Neural cell (in vitro differentiated cells): ENCODE data around the gene VIT. TPM values are rescaled to one million over a fixed set of nuclear protein-coding genes. Genes with fewer than 3 reads are reported as not detected.

Experiments
- H2AFZ ChIP-seq: fragments of 200-600, 300-800 bp; sonication (generic), shearing (Covaris generic); 2 replicates; pipeline ENCODE4 v1.6.0; 2014; ENCODE audit warnings: low read depth, mild to moderate bottlenecking, antibody characterized with exemption, low read length, moderate library complexity
- H3F3A ChIP-seq: fragments of 200-600 bp; shearing (Covaris generic); 2 replicates; pipeline ENCODE4 v1.6.1; 2016; ENCODE audit warnings: mild to moderate bottlenecking, moderate library complexity, mixed read lengths, antibody characterized with exemption, low read length; ENCODE audit not compliant: insufficient read depth, poor library complexity, severe bottlenecking
- H3K27ac ChIP-seq: fragments of 200-600, 300-800 bp; sonication (generic), shearing (Covaris generic); 2 replicates; pipeline ENCODE4 v1.5.1; 2014; ENCODE audit warnings: mild to moderate bottlenecking, low read length, moderate library complexity
- H3K27me3 ChIP-seq: fragments of 300-800, 200-600 bp; sonication (generic), shearing (Covaris generic); 2 replicates; pipeline ENCODE4 v1.6.0; 2014; ENCODE audit warnings: mild to moderate bottlenecking, low read depth, low read length, moderate library complexity; ENCODE audit not compliant: insufficient read depth
- H3K36me3 ChIP-seq: fragments of 300-800, 200-600 bp; sonication (generic), shearing (Covaris generic); 2 replicates; pipeline ENCODE4 v1.5.1; 2014; ENCODE audit warnings: mild to moderate bottlenecking, antibody characterized with exemption, low read length, moderate library complexity; ENCODE audit not compliant: insufficient read depth
- H3K4me2 ChIP-seq: fragments of 300-800, 200-600 bp; sonication (generic), shearing (Covaris generic); 2 replicates; pipeline ENCODE4 v1.6.0; 2014; ENCODE audit warnings: mild to moderate bottlenecking, low read length
- H3K4me3 ChIP-seq: fragments of 300-800, 200-600 bp; sonication (generic), shearing (Covaris generic); 2 replicates; pipeline ENCODE4 v1.5.1; 2014; ENCODE audit warnings: mild to moderate bottlenecking, low read length, moderate library complexity
- H3K79me2 ChIP-seq: fragments of 200-600 bp; shearing (Covaris generic); replicated peaks from 2 replicates; pipeline ENCODE4 v1.6.0; 2014; ENCODE audit warnings: mild to moderate bottlenecking, low read length, moderate library complexity; ENCODE audit not compliant: insufficient read depth
- H3K9ac ChIP-seq: fragments of 300-800, 200-600 bp; sonication (generic), shearing (Covaris generic); 2 replicates; pipeline ENCODE4 v1.6.1; 2016; ENCODE audit warnings: mild to moderate bottlenecking, low read length, mixed read lengths
- H3K9me2 ChIP-seq: fragments of 200-600 bp; shearing (Covaris generic); 2 replicates; pipeline ENCODE4 v1.6.1; 2016; ENCODE audit warnings: mild to moderate bottlenecking, low read length, mixed read lengths; ENCODE audit not compliant: insufficient read depth
- H3K9me3 ChIP-seq: fragments of 200-600, 300-800 bp; sonication (generic), shearing (Covaris generic); 2 replicates; pipeline ENCODE4 v1.6.1; 2016; ENCODE audit warnings: mild to moderate bottlenecking, mixed run types, low read length, moderate library complexity, mixed read lengths
- H4K20me1 ChIP-seq: fragments of 200-600 bp; shearing (Covaris generic); 2 replicates; pipeline ENCODE4 v1.6.1; 2016; ENCODE audit warnings: mild to moderate bottlenecking, mixed run types; ENCODE audit not compliant: insufficient read depth
- EP300 ChIP-seq: fragments of 450-650 bp; conservative IDR thresholded peaks from 2 replicates; pipeline ENCODE4 v1.6.1; 2014; ENCODE audit warnings: antibody characterized with exemption, mild to moderate bottlenecking, moderate library complexity; ENCODE audit not compliant: poor library complexity, severe bottlenecking
- EZH2 ChIP-seq: fragments of 200-600, 300-800 bp; shearing (Covaris generic), sonication (generic); IDR thresholded peaks from 2 replicates; pipeline ENCODE4 v1.6.1; 2014; ENCODE audit warnings: antibody characterized with exemption, low read length, borderline replicate concordance, mild to moderate bottlenecking; ENCODE audit not compliant: insufficient read depth, poor library complexity, severe bottlenecking
- MXI1 ChIP-seq: fragments of 450-650 bp; conservative IDR thresholded peaks from 2 replicates; pipeline ENCODE4 v1.6.1; 2014; ENCODE audit warnings: antibody characterized with exemption, mild to moderate bottlenecking; ENCODE audit not compliant: poor library complexity, severe bottlenecking
- POLR2AphosphoS5 ChIP-seq: IDR thresholded peaks from 2 replicates; pipeline ENCODE4 v1.6.1; 2012
- RAD21 ChIP-seq: fragments of 450-650 bp; conservative IDR thresholded peaks from 2 replicates; pipeline ENCODE4 v1.6.1; 2014; ENCODE audit warnings: antibody characterized with exemption, mild to moderate bottlenecking, moderate library complexity
- REST ChIP-seq: IDR thresholded peaks from 2 replicates; pipeline ENCODE4 v1.6.1; 2012; ENCODE audit warnings: borderline replicate concordance
- SMC3 ChIP-seq: fragments of 450-650 bp; conservative IDR thresholded peaks from 2 replicates; pipeline ENCODE4 v1.6.1; 2014; ENCODE audit warnings: antibody characterized with exemption, mild to moderate bottlenecking, moderate library complexity; ENCODE audit not compliant: poor library complexity
- TAF1 ChIP-seq: IDR thresholded peaks from 2 replicates; pipeline ENCODE4 v1.6.1; 2012; ENCODE audit warnings: low read depth
- polyA plus RNA-seq: library from polyadenylated mRNA; depleted of rRNA; stranded (reverse); fragments of >200 nt; gene quantifications from 2 replicates; pipeline ENCODE4 v1.2.3, GENCODE V29; 2014
- TF ChIP-seq, protein P1 (sequence below): fragments of 450-650 bp; IDR thresholded peaks from 2 replicates; pipeline ENCODE4 v1.5.1; 2014; ENCODE audit warnings: antibody characterized with exemption, mild to moderate bottlenecking, moderate library complexity; ENCODE audit not compliant: poor library complexity, severe bottlenecking

Gene VIT
- polyA plus RNA-seq, 1 donor from 2014 or later = not detected

DNA sequence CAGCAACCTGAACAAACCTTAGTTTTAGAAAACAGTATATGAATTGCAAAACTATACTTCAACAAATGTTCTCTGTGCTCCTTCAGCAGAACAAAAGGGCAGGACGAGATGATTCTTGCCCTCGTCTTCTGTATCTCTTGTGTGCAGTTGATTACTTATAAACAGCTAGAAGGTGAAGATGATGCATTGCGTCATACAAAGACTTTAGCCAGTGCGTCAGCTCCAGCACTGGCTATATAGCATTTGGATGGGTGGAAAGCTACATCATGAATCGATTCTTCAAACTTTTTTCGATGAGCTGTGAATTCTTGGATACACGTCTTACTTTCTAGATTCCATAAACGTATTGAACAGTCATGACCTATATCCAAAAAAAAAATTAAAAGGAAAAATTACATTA lies 152.8 kb downstream of the VIT start:
- TF ChIP-seq MXI1 (no peak), TAF1 (no peak), EZH2 (no peak)
- H3K9me3 ChIP-seq = no peaks in the 10 kb centered on the region
- H3K9me2 ChIP-seq = no peaks in the 10 kb centered on the region
- H3K4me2 ChIP-seq = no peak overlapping the region
- H3F3A ChIP-seq = no peaks in the 10 kb centered on the region
- H3K4me3 ChIP-seq = no peak overlapping the region
- H3K9ac ChIP-seq = no peak overlapping the region
- H4K20me1 ChIP-seq = no peaks in the 10 kb centered on the region
- no peaks in the 10 kb centered on the region for H3K79me2 ChIP-seq
- no peak overlapping the region for H2AFZ ChIP-seq
- H3K27me3 ChIP-seq = no peaks in the 10 kb centered on the region
- H3K36me3 ChIP-seq = no peaks in the 10 kb centered on the region
- no peak overlapping the region for H3K27ac ChIP-seq

GRCh38 chr2:36854241-36854640 lies 157.7 kb downstream of the VIT start:
- TF ChIP-seq TAF1 (no peak), MXI1 (no peak), RAD21 (no peak), SMC3 (no peak), POLR2AphosphoS5 (no peak), EP300 (no peak), REST (no peak), EZH2 (no peak)
- TF ChIP-seq, protein P1, sequence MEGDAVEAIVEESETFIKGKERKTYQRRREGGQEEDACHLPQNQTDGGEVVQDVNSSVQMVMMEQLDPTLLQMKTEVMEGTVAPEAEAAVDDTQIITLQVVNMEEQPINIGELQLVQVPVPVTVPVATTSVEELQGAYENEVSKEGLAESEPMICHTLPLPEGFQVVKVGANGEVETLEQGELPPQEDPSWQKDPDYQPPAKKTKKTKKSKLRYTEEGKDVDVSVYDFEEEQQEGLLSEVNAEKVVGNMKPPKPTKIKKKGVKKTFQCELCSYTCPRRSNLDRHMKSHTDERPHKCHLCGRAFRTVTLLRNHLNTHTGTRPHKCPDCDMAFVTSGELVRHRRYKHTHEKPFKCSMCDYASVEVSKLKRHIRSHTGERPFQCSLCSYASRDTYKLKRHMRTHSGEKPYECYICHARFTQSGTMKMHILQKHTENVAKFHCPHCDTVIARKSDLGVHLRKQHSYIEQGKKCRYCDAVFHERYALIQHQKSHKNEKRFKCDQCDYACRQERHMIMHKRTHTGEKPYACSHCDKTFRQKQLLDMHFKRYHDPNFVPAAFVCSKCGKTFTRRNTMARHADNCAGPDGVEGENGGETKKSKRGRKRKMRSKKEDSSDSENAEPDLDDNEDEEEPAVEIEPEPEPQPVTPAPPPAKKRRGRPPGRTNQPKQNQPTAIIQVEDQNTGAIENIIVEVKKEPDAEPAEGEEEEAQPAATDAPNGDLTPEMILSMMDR = no peak
- Histone ChIP-seq H3K9me3 (no peaks in the 10 kb centered on the region), H3K9ac (no peak overlapping the region), H3K27ac (no peak overlapping the region), H3K4me2 (no peak overlapping the region), H3K9me2 (no peaks in the 10 kb centered on the region), H3K79me2 (no peaks in the 10 kb centered on the region), H2AFZ (no peak overlapping the region), H3K36me3 (no peaks in the 10 kb centered on the region), H4K20me1 (no peaks in the 10 kb centered on the region), H3K4me3 (no peak overlapping the region), H3F3A (no peaks in the 10 kb centered on the region), H3K27me3 (no peaks in the 10 kb centered on the region)

GRCh38 chr2:36855429-36855828 lies 158.9 kb downstream of the VIT start:
- no peaks in the 10 kb centered on the region for H4K20me1 ChIP-seq
- H3K27me3 ChIP-seq = no peaks in the 10 kb centered on the region
- no peaks in the 10 kb centered on the region for H3K9me3 ChIP-seq
- no peaks in the 10 kb centered on the region for H3F3A ChIP-seq
- no peaks in the 10 kb centered on the region for H3K9me2 ChIP-seq
- H3K4me2 ChIP-seq = no peak overlapping the region
- H2AFZ ChIP-seq = no peak overlapping the region
- no peaks in the 10 kb centered on the region for H3K36me3 ChIP-seq
- no peak overlapping the region for H3K9ac ChIP-seq
- H3K4me3 ChIP-seq = no peak overlapping the region
- no peaks in the 10 kb centered on the region for H3K79me2 ChIP-seq
- no peak overlapping the region for H3K27ac ChIP-seq
- no peak for TF ChIP-seq EZH2
